ENCODE measurements around the gene CDK16. TPM values are rescaled to one million over a fixed set of nuclear protein-coding genes. Genes with fewer than 3 reads are reported as not detected.

Gene CDK16
- 34.2 and 57.6 TPM in 2 replicates for total RNA-seq
- polyA plus RNA-seq, result 104 and 135 TPM in 2 replicates
- polyA plus RNA-seq (2012), result 97.8 and 126 TPM in 2 replicates
- polyA minus RNA-seq (ENCODE audit: low replicate concordance), result 291 and 368 TPM in 2 replicates

GRCh38 chrX:47218280-47218919, at the start of gene CDK16:
CDK16 (plus strand) TSS chrX:47218681; CDS start chrX:47223558, 4,877 bp downstream.
- Histone ChIP-seq H3K4me2 (ENCODE audit: extremely low read depth, insufficient read depth, low read length) (peak within 1 kb of the TSS; percentile 99), H3K27ac (ENCODE audit: insufficient read depth, low read length) (peak within 1 kb of the TSS; percentile 98), H3K9me3 (ENCODE audit: control insufficient read depth, insufficient read depth, low read depth, low read length) (no peaks in the 10 kb centered on the region), H3K36me3 (ENCODE audit: control insufficient read depth, insufficient read depth, low read length) (peaks cover 17% of the 10 kb centered on the region), H2AFZ (ENCODE audit: low read length) (peak within 1 kb of the TSS; percentile 95), H3K9ac (ENCODE audit: insufficient read depth, low read length) (peak within 1 kb of the TSS; percentile 92), H3K4me1 (ENCODE audit: control insufficient read depth, extremely low read depth, insufficient read depth, low read length) (peaks cover 9% of the 10 kb centered on the region), H3K79me2 (ENCODE audit: control insufficient read depth, insufficient read depth, low read length) (peaks cover 43% of the 10 kb centered on the region), H3K27me3 (ENCODE audit: control insufficient read depth, insufficient read depth, low read length) (no peaks in the 10 kb centered on the region), H4K20me1 (ENCODE audit: control insufficient read depth, extremely low read depth, insufficient read depth, low read length) (no peaks in the 10 kb centered on the region), H3K4me3 (replicated peaks in 1 of 4; ENCODE audit: control extremely low read depth in 1 of 4, insufficient read depth in 1 of 4, low read depth in 3 of 4, low read length in 4 of 4) (peak within 1 kb of the TSS; percentile 74 to 82 (median 76))
- DNase-seq (ENCODE audit: low read depth in 2 of 2), result peak; percentile 82 to 83
- TF ChIP-seq EZH2 (IDR thresholded peaks at IDR 0.05; ENCODE audit: low read length, missing control alignments) (no peak), CTCF (conservative IDR thresholded peaks at IDR 0.05 in 1 of 2, IDR thresholded peaks at IDR 0.05 in 1 of 2; ENCODE audit: low read depth in 1 of 2, low read length in 2 of 2) (no peak)

- no peak for TF ChIP-seq EZH2 (IDR thresholded peaks at IDR 0.05; ENCODE audit: low read length, missing control alignments)
- Histone ChIP-seq H3K27ac (ENCODE audit: insufficient read depth, low read length) (no peak overlapping the region), H4K20me1 (ENCODE audit: control insufficient read depth, extremely low read depth, insufficient read depth, low read length) (no peaks in the 10 kb centered on the region), H3K4me1 (ENCODE audit: control insufficient read depth, extremely low read depth, insufficient read depth, low read length) (no peaks in the 10 kb centered on the region), H3K9ac (ENCODE audit: insufficient read depth, low read length) (no peak overlapping the region), H3K4me2 (ENCODE audit: extremely low read depth, insufficient read depth, low read length) (no peak overlapping the region), H3K9me3 (ENCODE audit: control insufficient read depth, insufficient read depth, low read depth, low read length) (no peaks in the 10 kb centered on the region), H3K36me3 (ENCODE audit: control insufficient read depth, insufficient read depth, low read length) (peaks cover 5% of the 10 kb centered on the region), H3K4me3 (replicated peaks in 1 of 4; ENCODE audit: control extremely low read depth in 1 of 4, insufficient read depth in 1 of 4, low read depth in 3 of 4, low read length in 4 of 4) (no peak overlapping the region), H2AFZ (ENCODE audit: low read length) (no peak overlapping the region), H3K27me3 (ENCODE audit: control insufficient read depth, insufficient read depth, low read length) (no peaks in the 10 kb centered on the region), H3K79me2 (ENCODE audit: control insufficient read depth, insufficient read depth, low read length) (peaks cover 10% of the 10 kb centered on the region)
- no peak for DNase-seq (ENCODE audit: low read depth in 2 of 2)
Measured at GRCh38 chrX:47169273-47169672, 49.2 kb upstream of the CDK16 start.

DNA sequence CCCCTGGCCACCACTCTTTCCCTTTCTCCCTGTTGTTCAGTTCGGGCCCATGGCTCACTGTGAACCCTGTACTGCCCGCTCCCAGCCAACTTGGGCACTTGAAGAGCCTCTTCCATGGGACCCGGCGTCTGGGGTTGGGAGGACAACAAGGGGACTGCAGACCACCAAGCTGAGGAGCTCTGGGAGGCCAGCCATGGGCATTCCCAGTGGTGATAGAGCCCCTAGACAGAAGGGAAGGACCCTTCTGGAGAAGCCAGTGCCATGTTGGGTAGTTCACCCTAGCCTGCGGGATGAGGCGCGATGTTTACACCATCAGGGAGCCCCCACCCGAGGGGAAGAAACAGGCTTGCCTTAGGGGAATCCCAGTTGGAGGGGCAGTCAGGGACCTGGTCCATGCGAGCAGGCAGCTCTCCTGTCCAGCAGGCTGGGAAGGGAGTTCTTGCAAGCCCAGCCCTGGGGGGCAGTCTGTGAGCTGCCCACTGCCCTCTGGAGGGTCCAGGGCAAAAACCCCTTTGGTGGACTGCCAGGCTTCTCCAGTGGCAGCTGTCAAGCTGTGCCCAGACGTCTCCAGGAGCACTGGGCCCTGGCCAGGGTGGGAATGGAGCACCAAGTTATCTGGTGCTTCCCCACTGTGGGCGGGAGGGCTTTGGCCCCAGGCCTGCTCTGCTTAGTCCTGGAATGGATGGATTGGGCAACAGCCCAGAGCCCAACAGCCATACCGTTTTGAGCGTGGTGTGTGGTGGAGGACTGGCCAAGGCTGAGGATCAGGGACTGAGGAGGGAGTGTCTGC, 48.6 kb upstream of the CDK16 start:
- TF ChIP-seq CTCF (conservative IDR thresholded peaks at IDR 0.05 in 1 of 2, IDR thresholded peaks at IDR 0.05 in 1 of 2; ENCODE audit: low read depth in 1 of 2, low read length in 2 of 2), result no peak
- peaks cover 5% of the 10 kb centered on the region for H3K36me3 ChIP-seq (ENCODE audit: control insufficient read depth, insufficient read depth, low read length)
- H3K27me3 ChIP-seq (ENCODE audit: control insufficient read depth, insufficient read depth, low read length), result no peaks in the 10 kb centered on the region
- no peak overlapping the region for H3K27ac ChIP-seq (ENCODE audit: insufficient read depth, low read length)
- no peak overlapping the region for H3K4me2 ChIP-seq (ENCODE audit: extremely low read depth, insufficient read depth, low read length)
- no peaks in the 10 kb centered on the region for H4K20me1 ChIP-seq (ENCODE audit: control insufficient read depth, extremely low read depth, insufficient read depth, low read length)
- no peak overlapping the region for H3K4me3 ChIP-seq (replicated peaks in 1 of 4; ENCODE audit: control extremely low read depth in 1 of 4, insufficient read depth in 1 of 4, low read depth in 3 of 4, low read length in 4 of 4)
- H3K4me1 ChIP-seq (ENCODE audit: control insufficient read depth, extremely low read depth, insufficient read depth, low read length), result no peaks in the 10 kb centered on the region
- no peak overlapping the region for H2AFZ ChIP-seq (ENCODE audit: low read length)
- peak; percentile 39 to 63 for DNase-seq (ENCODE audit: low read depth in 2 of 2)
- H3K79me2 ChIP-seq (ENCODE audit: control insufficient read depth, insufficient read depth, low read length), result peaks cover 6% of the 10 kb centered on the region
- H3K9me3 ChIP-seq (ENCODE audit: control insufficient read depth, insufficient read depth, low read depth, low read length), result no peaks in the 10 kb centered on the region
- no peak overlapping the region for H3K9ac ChIP-seq (ENCODE audit: insufficient read depth, low read length)
